RWPE1 (cell line): ENCODE data around the gene MBLAC1.
A peak's percentile ranks its signal among the peaks of the same experiment; 100 is the strongest.

Experiments used
- CTCF ChIA-PET: fragments of 350-600 bp; sonication (Branson Sonifier 250); formaldehyde crosslinking; extraction: SDS; loops from one replicate; lab custom pipeline; 2021; lab: Yijun Ruan, JAX
- POLR2A ChIA-PET: fragments of 400-600 bp; formaldehyde crosslinking; extraction: SDS; loops from one replicate; lab custom pipeline; 2020; ENCODE audit warnings: antibody characterized with exemption; ENCODE audit not compliant: low non-redundant PET; lab: Yijun Ruan, JAX
- DNase-seq: peaks from one replicate; pipeline ENCODE4 v3.0.0; 2012; ENCODE audit warnings: low spot score
- H3K27ac ChIP-seq: fragments of 450-650 bp; 2 replicates; pipeline ENCODE4 v1.5.1; 2017
- TF ChIP-seq, protein P1 (sequence below): fragments of 450-650 bp; conservative IDR thresholded peaks from 2 replicates; pipeline ENCODE4 v1.5.1; 2017; ENCODE audit warnings: low read depth, mild to moderate bottlenecking

The MBLAC1 gene, protein sequence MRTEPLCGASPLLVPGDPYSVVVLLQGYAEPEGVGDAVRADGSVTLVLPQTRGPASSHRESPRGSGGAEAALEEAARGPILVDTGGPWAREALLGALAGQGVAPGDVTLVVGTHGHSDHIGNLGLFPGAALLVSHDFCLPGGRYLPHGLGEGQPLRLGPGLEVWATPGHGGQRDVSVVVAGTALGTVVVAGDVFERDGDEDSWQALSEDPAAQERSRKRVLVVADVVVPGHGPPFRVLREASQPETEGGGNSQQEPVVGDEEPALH

DNA sequence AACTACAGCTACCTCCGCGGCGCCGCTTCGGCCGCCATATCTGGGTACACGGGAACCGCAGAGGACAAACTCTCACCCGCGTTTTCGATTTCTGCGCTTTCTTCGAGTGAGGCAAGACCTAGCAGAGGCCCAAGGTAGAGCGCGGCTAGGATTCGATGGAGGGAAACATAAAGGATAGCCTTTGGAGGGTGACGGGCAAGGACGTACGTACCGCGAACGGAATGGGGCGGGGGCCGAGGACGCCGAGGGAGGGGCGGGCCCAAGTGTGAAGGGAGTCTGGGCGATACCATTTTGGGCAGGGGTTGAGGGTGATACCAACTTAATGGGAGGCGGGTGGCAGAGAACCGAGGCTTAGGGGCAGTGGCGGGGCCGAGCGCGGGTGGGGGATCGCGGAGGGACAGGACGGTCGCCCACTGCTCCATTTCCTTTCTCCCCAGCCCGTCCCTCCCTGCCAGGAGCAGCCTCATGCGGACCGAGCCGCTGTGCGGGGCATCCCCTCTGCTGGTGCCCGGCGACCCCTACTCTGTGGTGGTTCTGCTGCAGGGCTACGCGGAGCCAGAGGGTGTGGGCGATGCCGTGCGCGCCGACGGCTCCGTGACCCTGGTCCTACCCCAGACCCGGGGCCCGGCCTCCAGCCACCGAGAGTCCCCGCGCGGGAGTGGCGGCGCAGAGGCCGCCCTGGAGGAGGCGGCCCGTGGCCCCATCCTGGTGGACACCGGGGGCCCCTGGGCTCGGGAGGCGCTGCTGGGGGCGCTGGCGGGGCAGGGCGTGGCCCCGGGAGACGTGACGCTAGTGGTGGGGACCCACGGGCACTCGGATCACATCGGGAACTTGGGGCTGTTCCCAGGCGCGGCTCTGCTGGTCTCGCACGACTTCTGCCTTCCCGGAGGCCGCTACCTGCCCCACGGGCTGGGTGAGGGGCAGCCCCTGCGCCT lies at the start of gene MBLAC1:
TSS of gene MBLAC1 (plus strand) at position 37 of the 935 bp plus-strand sequence. CDS start at position 466, 429 bp downstream.
- CTCF ChIA-PET, result interaction anchor here (0.7 kb wide), 2 partner anchors 30 to 214 kb away, joined by 3 to 5 read pairs; no protein-coding TSS in a partner anchor
- POLR2A ChIA-PET, result interaction anchor here (0.7 kb wide), 1 partner anchor 752 kb away, joined by 3 read pairs; no protein-coding TSS in a partner anchor
- peak within 1 kb of the TSS; percentile 99 for H3K27ac ChIP-seq
- TF ChIP-seq, protein P1, sequence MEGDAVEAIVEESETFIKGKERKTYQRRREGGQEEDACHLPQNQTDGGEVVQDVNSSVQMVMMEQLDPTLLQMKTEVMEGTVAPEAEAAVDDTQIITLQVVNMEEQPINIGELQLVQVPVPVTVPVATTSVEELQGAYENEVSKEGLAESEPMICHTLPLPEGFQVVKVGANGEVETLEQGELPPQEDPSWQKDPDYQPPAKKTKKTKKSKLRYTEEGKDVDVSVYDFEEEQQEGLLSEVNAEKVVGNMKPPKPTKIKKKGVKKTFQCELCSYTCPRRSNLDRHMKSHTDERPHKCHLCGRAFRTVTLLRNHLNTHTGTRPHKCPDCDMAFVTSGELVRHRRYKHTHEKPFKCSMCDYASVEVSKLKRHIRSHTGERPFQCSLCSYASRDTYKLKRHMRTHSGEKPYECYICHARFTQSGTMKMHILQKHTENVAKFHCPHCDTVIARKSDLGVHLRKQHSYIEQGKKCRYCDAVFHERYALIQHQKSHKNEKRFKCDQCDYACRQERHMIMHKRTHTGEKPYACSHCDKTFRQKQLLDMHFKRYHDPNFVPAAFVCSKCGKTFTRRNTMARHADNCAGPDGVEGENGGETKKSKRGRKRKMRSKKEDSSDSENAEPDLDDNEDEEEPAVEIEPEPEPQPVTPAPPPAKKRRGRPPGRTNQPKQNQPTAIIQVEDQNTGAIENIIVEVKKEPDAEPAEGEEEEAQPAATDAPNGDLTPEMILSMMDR, result no peak
- DNase-seq, result peak; percentile 92

DNA sequence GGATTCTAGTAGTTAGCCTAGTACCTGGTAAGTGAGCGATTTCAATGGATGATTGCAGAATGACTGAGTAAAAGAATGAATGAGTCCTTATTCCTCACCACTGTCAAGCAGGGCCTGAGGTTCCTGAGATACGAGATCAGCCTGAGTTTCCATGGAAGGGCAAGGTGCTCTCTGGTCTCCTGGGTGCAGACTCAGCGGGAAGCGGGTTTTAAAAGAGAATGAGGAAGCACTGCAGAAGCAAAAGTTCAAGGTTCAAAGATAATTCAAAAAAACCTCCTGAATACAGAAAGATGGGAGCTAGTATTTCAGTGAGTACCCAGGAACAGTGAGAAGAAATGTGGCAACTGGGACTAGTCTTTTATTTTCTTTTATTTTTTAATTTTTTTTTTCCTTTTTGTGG lies 49.6 kb upstream of the MBLAC1 start:
- POLR2A ChIA-PET, result no interaction called here
- no peak overlapping the region for H3K27ac ChIP-seq
- DNase-seq, result no peak
- CTCF ChIA-PET, result interaction anchor here (0.6 kb wide), 1 partner anchor 81 kb away, joined by 4 read pairs; no protein-coding TSS in a partner anchor
- TF ChIP-seq, protein P1, result no peak

DNA sequence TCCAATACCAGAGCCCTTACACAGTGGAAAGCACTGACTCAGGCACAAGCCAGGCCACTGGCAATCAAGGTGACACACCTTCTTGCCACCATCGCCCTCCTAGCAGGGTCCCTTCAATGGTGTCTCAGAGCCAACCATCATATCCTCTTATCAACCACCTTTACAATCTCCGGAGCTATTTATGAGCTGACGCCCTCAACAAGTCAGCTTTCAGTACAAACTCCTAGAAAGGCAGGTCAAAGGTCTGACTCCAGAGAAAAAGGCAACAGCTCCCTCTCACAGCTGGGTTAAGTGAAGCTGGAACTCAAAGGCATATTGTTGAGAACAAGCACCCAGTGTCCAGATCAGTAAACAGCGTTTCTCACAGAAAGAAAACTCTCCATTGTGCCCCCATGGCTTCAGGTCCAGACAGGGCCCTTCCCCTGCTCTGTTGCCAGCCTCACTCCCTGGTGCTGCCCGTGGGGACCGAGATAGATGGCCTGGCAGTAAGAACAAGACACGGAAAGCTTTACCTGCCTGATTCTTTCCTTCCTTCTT lies 47.7 kb upstream of the MBLAC1 start:
- POLR2A ChIA-PET, result no interaction called here
- TF ChIP-seq, protein P1, result no peak
- DNase-seq, result no peak
- CTCF ChIA-PET, result interaction anchor here (0.6 kb wide), 2 partner anchors 9 to 128 kb away, joined by 3 to 4 read pairs; no protein-coding TSS in a partner anchor
- H3K27ac ChIP-seq, result peak overlapping the region; percentile 14; the same call in 1 of the 2 replicates

DNA sequence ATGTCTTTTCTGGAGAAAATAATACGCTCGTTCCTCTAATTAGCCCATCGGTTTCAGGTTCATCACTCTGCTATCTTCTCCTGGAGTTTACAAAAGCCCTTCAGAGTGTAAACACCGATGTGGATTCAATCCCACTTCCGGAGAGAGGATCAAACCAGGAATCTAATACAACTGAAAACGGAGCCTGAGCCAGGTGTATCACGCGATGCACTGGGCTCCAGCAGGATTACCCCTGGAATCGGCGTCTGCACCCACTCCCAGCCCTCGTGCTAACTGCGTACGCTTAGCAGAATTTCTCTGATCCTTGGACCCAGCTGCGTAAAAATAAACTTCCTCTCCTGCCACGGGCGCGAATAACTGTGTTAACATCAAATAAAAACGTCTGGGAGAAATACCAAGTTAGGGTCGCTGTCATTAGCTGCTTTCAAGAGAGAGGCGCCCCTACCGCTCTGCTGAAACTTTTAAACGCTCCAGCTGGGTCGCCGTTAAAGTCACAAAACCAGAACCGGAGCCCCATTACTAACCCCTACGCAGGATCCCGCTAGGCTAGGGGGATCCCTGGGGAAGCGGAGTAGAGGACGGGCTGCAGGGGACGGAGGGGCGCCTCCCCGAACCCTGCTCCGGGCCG lies 45.7 kb upstream of the MBLAC1 start:
- POLR2A ChIA-PET, result no interaction called here
- TF ChIP-seq, protein P1, result no peak
- DNase-seq, result no peak
- CTCF ChIA-PET, result interaction anchor here (0.6 kb wide), 2 partner anchors 64 to 623 kb away, joined by 3 to 4 read pairs; no protein-coding TSS in a partner anchor
- H3K27ac ChIP-seq, result peak overlapping the region; percentile 73

DNA sequence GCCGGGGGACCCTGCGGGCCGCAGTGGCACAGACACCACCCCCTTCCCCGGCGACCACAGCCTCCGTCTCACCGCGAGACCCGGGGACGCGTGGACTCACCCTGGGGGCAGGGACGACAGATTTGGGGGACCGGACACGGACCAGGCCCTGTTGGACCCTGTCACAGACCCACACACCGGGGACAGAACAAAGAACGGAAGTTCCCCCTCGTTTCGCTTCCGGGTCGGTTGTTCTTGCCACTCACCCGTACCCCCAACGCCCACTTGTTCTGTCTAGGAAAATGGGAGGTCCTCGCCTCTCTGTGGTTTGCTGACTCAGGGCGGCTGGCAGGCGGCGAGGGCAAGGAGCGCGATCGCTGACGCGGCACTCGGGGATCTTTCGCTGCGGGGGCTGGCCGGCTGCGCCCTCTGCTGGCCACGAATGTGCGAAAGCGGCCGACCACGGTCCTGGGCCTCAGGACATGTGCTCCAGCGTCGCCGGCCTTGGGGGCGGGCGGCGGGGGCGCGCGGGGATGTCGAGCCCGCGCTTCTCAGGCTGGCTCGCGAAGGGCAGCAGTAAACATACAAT lies 45.1 kb upstream of the MBLAC1 start, which contains the start of gene ZNF3:
TSS of gene ZNF3 (minus strand) at position 189 of the 568 bp plus-strand sequence. CDS start 4,366 bp downstream, outside the sequence.
- TF ChIP-seq, protein P1, result peak; percentile 99
- DNase-seq, result peak; percentile 95
- ChIA-PET POLR2A (no interaction called here), CTCF (interaction anchor here (0.7 kb wide), 2 partner anchors 13 to 84 kb away, joined by 5 read pairs; no protein-coding TSS in a partner anchor)
- H3K27ac ChIP-seq, result peak within 1 kb of the TSS; percentile 73
